ENCODE measurements around the gene S100P. TPM values are rescaled to one million over a fixed set of nuclear protein-coding genes. Genes with fewer than 3 reads are reported as not detected.
A peak's percentile ranks its signal among the peaks of the same experiment; 100 is the strongest.

S100P gene
- total RNA-seq, 4 donors from 2014 or later, result 7.5 to 7.8 TPM; not detected in 2

GRCh38 chr4:6686104-6686787 lies 7.4 kb upstream of the S100P start:
- WGBS, 2 donors (ENCODE audit: low coverage in 1 of 2), result 79 to 80% methylated on average over 1 to 4 of the region's 4 CpGs
- TF ChIP-seq, protein P1, sequence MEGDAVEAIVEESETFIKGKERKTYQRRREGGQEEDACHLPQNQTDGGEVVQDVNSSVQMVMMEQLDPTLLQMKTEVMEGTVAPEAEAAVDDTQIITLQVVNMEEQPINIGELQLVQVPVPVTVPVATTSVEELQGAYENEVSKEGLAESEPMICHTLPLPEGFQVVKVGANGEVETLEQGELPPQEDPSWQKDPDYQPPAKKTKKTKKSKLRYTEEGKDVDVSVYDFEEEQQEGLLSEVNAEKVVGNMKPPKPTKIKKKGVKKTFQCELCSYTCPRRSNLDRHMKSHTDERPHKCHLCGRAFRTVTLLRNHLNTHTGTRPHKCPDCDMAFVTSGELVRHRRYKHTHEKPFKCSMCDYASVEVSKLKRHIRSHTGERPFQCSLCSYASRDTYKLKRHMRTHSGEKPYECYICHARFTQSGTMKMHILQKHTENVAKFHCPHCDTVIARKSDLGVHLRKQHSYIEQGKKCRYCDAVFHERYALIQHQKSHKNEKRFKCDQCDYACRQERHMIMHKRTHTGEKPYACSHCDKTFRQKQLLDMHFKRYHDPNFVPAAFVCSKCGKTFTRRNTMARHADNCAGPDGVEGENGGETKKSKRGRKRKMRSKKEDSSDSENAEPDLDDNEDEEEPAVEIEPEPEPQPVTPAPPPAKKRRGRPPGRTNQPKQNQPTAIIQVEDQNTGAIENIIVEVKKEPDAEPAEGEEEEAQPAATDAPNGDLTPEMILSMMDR (IDR thresholded peaks at IDR 0.05), result no peak
- TF ChIP-seq POLR2A (IDR thresholded peaks at IDR 0.05) (no peak), POLR2AphosphoS5 (IDR thresholded peaks at IDR 0.05) (no peak), EP300 (IDR thresholded peaks at IDR 0.05; ENCODE audit: low read depth) (no peak)
- Histone ChIP-seq H3K4me3 (no peak overlapping the region), H3K27ac (no peak overlapping the region), H3K36me3 (no peaks in the 10 kb centered on the region), H3K4me1 (peaks cover 0 to 17% (median 7%) of the 10 kb centered on the region in 4 donors), H3K9me3 (no peaks in the 10 kb centered on the region), H3K27me3 (no peaks in the 10 kb centered on the region)
- in situ Hi-C loops (cut with MboI; ENCODE audit: low pct_ligation_motif_present in 1 of 4, low pct_unique_long_range_greater_than_20kb in 1 of 4, low sequenced_read_pairs in 3 of 4) (no loop called here), intact Hi-C loops (cut with DNase I; ENCODE audit: low total_unique reads) (no loop called here)
- no peak for DNase-seq

DNA sequence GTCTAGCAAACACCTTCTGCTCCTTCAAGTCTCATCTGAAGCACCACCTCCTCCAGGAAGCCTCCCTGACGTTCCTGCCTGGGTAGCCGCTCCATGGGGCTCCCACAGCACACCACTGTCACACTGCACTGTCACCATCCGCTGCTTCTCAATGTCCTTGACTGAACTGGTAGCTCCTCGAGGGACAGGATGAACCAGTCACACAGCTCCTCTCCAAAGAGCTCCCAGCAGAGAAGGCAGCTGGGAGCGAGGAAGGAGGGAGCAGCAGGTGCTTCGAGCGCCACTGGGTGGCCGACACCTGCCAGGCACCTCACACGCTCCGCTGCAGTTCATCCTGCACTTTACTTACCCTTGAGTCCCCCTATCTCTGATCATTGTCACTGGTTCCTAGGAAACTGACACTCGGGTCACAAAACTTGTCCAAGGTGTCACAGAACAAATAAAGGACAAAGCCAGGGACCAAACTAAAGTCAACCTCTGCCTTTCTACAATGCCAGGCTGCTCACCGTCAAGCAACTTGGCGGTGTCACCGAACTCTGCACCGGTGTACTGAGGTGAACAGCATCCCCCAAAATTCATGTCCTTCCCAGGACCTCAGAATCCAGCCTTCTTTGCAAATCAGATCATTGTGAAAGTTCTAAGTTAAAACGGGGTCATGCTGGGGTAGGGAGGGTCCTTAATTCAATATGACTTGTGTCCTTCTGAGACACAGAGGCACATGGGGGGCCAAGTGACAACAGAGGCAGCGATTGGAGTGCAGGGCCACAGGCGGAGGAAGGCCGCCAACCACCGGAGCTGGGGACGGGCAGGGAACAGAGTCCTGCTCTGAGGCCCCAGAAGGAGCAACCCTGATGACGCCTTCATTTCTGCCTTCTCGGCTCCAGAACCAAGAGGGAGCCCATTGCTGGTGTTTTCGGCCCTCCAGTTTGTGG lies 5.5 kb upstream of the S100P start:
- WGBS, 2 donors (ENCODE audit: low coverage in 1 of 2), result 85% methylated on average over 24 of the region's 24 CpGs; no CpG with 5 or more reads in 1 of the 2 donors
- Histone ChIP-seq H3K27me3 (no peaks in the 10 kb centered on the region), H3K9me3 (no peaks in the 10 kb centered on the region), H3K27ac (peak overlapping the region; percentile 34 to 55 (median 44)), H3K36me3 (no peaks in the 10 kb centered on the region), H3K4me1 (peaks cover 0 to 17% (median 7%) of the 10 kb centered on the region in 4 donors), H3K4me3 (no peak overlapping the region)
- TF ChIP-seq POLR2AphosphoS5 (IDR thresholded peaks at IDR 0.05) (no peak), EP300 (IDR thresholded peaks at IDR 0.05; ENCODE audit: low read depth) (no peak), POLR2A (IDR thresholded peaks at IDR 0.05) (no peak)
- TF ChIP-seq, protein P1 (IDR thresholded peaks at IDR 0.05), result no peak
- in situ Hi-C loops (cut with MboI; ENCODE audit: low pct_ligation_motif_present in 1 of 4, low pct_unique_long_range_greater_than_20kb in 1 of 4, low sequenced_read_pairs in 3 of 4) (no loop called here), intact Hi-C loops (cut with DNase I; ENCODE audit: low total_unique reads) (no loop called here)
- no peak for DNase-seq

GRCh38 chr4:6688879-6689505 lies 4.7 kb upstream of the S100P start:
- DNase-seq, result peak; percentile 55
- no peak overlapping the region for H3K4me3 ChIP-seq

More at GRCh38 chr4:6688879-6689505, 4.7 kb upstream of the S100P start:
- Histone ChIP-seq H3K36me3 (no peaks in the 10 kb centered on the region), H3K27ac (peak overlapping the region; percentile 42 to 69 (median 51)), H3K9me3 (no peaks in the 10 kb centered on the region), H3K27me3 (no peaks in the 10 kb centered on the region), H3K4me1 (peaks cover 0 to 20% (median 10%) of the 10 kb centered on the region in 4 donors)
- in situ Hi-C loops (cut with MboI; ENCODE audit: low pct_ligation_motif_present in 1 of 4, low pct_unique_long_range_greater_than_20kb in 1 of 4, low sequenced_read_pairs in 3 of 4) (no loop called here), intact Hi-C loops (cut with DNase I; ENCODE audit: low total_unique reads) (no loop called here)
- TF ChIP-seq, protein P1 (IDR thresholded peaks at IDR 0.05), result no peak
- no peak for TF ChIP-seq POLR2AphosphoS5 (IDR thresholded peaks at IDR 0.05)
- TF ChIP-seq POLR2A (IDR thresholded peaks at IDR 0.05), result no peak
- TF ChIP-seq EP300 (IDR thresholded peaks at IDR 0.05; ENCODE audit: low read depth), result no peak
- 42% methylated on average over 23 of the region's 23 CpGs; no CpG with 5 or more reads in 1 of the 2 donors for WGBS, 2 donors (ENCODE audit: low coverage in 1 of 2)

Data from transverse colon (tissue), 4 donors.